M059J (cell line): Measurements from ENCODE around the gene BNC2. TPM values are rescaled to one million over a fixed set of nuclear protein-coding genes. Genes with fewer than 3 reads are reported as not detected.
A peak's percentile ranks its signal among the peaks of the same experiment; 100 is the strongest.
"Not testable (repeated sequence)": the region's sequence is repeated elsewhere in the genome, so short reads cannot be mapped to it uniquely, and the experiment has no call there.

Experiments
- DNase-seq: peaks from one replicate; pipeline ENCODE4 v3.0.0-alpha.2; 2012; ENCODE audit warnings: low read depth
- total RNA-seq: library from RNA; depleted of rRNA; stranded (reverse); fragments of >200 nt; shearing (Covaris generic); gene quantifications from 2 replicates; pipeline ENCODE4 v1.2.3, GENCODE V29; 2014

BNC2 gene
- total RNA-seq, 1 experiment from 2014 or later: 7.0 TPM

GRCh38 chr9:16509997-16510396 lies 360.5 kb downstream of the BNC2 start:
- DNase-seq: peak; percentile 92

GRCh38 chr9:16505199-16505598 lies 365.3 kb downstream of the BNC2 start:
- peak; percentile 94 for DNase-seq

- DNase-seq: peak; percentile 37
Measured at GRCh38 chr9:16501726-16502125, 368.7 kb downstream of the BNC2 start.

GRCh38 chr9:16501141-16501540 lies 369.3 kb downstream of the BNC2 start:
- peak; percentile 82 for DNase-seq

GRCh38 chr9:16500386-16500785 lies 370.1 kb downstream of the BNC2 start:
- DNase-seq: no peak

- DNase-seq: no peak
Measured at GRCh38 chr9:16499892-16500291, 370.6 kb downstream of the BNC2 start.

GRCh38 chr9:16496908-16497307 lies 373.6 kb downstream of the BNC2 start:
- DNase-seq: no peak

- DNase-seq: no peak
Measured at GRCh38 chr9:16487915-16488314, 382.6 kb downstream of the BNC2 start.

GRCh38 chr9:16485575-16486321 lies 384.7 kb downstream of the BNC2 start:
- DNase-seq: no peak

- DNase-seq: no peak
Measured at GRCh38 chr9:16485160-16485559, 385.3 kb downstream of the BNC2 start.

GRCh38 chr9:16484744-16485143 lies 385.7 kb downstream of the BNC2 start:
- DNase-seq: no peak

GRCh38 chr9:16484180-16484579 lies 386.3 kb downstream of the BNC2 start:
- DNase-seq: no peak

- no peak for DNase-seq
Measured at GRCh38 chr9:16482764-16483163, 387.7 kb downstream of the BNC2 start.

- not testable (repeated sequence) for DNase-seq
Measured at GRCh38 chr9:16480584-16480983, 389.9 kb downstream of the BNC2 start.

GRCh38 chr9:16475996-16476395 lies 394.5 kb downstream of the BNC2 start:
- no peak for DNase-seq

- no peak for DNase-seq
Measured at GRCh38 chr9:16475257-16475656, 395.2 kb downstream of the BNC2 start.

- no peak for DNase-seq
Measured at GRCh38 chr9:16469184-16469583, 401.3 kb downstream of the BNC2 start.

- no peak for DNase-seq
Measured at GRCh38 chr9:16461851-16462250, 408.6 kb downstream of the BNC2 start.

- DNase-seq: no peak
Measured at GRCh38 chr9:16461137-16461840, 409.2 kb downstream of the BNC2 start.

- DNase-seq: no peak
Measured at GRCh38 chr9:16460696-16461095, 409.8 kb downstream of the BNC2 start.

GRCh38 chr9:16459421-16460148 lies 410.9 kb downstream of the BNC2 start:
- DNase-seq: no peak

GRCh38 chr9:16458696-16459420 lies 411.6 kb downstream of the BNC2 start:
- no peak for DNase-seq
